Measurements from ENCODE around the gene TMPRSS6. TPM values are rescaled to one million over a fixed set of nuclear protein-coding genes. Genes with fewer than 3 reads are reported as not detected.

The TMPRSS6 gene
- total and polyA plus RNA-seq, 2 of the 8 experiments (the other 6 are each of a cell fraction or from before 2014, with no cell fraction given) = 0.02 TPM; not detected in 1

DNA sequence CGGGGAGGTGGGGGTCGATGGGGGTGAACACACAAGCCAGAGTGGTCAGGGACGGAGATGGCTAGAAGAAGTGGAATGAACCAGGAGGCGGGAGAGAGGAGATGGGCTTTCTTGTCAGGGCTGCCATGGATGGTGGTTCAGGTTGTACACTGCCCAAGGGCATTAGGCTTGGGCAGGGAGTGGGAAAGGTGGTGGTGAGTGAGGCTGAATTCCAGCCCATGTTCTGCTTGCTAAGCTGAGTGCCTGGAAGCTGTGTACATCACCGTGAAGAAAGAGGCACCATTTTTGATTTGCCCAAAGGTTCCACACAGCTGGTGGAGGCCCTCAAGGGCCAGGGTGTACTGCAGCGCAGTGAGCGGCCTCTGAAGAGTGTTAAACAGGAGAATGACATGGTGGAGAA lies 23.3 kb upstream of the TMPRSS6 start:
- CTCF ChIA-PET (ENCODE audit: partially characterized antibody) = interaction anchor here (0.6 to 1.8 kb wide), 5 partner anchors 16 to 226 kb away, joined by 3 to 7 read pairs (median 3); partner anchors contain the start of gene IL2RB
- POLR2A ChIA-PET (ENCODE audit: partially characterized antibody) = interaction anchor here (1.4 kb wide), 1 partner anchor 8 kb away, joined by 3 read pairs; no protein-coding TSS in a partner anchor
- no peak for FAIRE-seq
- TF ChIP-seq MAFK (IDR thresholded peaks at IDR 0.05; ENCODE audit: low read depth, low read length) (no peak), SAP30 (IDR thresholded peaks at IDR 0.05; ENCODE audit: insufficient read depth, insufficient replicate concordance, low read length) (no peak), CREB1 (IDR thresholded peaks at IDR 0.05) (no peak), BACH1 (IDR thresholded peaks at IDR 0.05; ENCODE audit: low read length) (no peak), POU5F1 (IDR thresholded peaks at IDR 0.05; ENCODE audit: low read depth, low read length) (no peak), CTBP2 (IDR thresholded peaks at IDR 0.05; ENCODE audit: borderline replicate concordance, insufficient read depth, insufficient read length, low read length) (no peak), HDAC2 (IDR thresholded peaks at IDR 0.05; ENCODE audit: borderline replicate concordance in 1 of 2, low read depth in 2 of 2, low read length in 2 of 2) (no peak), POLR2A (IDR thresholded peaks at IDR 0.05; ENCODE audit: control extremely low read depth in 1 of 2, low read depth in 2 of 2, low read length in 2 of 2) (no peak), GABPA (IDR thresholded peaks at IDR 0.05; ENCODE audit: borderline replicate concordance, insufficient read depth, low read length) (no peak), TCF12 (IDR thresholded peaks at IDR 0.05; ENCODE audit: low read depth, low read length) (no peak), RFX5 (IDR thresholded peaks at IDR 0.05; ENCODE audit: borderline replicate concordance, low read depth, low read length) (no peak), CEBPB (IDR thresholded peaks at IDR 0.05; ENCODE audit: low read depth, low read length) (no peak), TAF1 (IDR thresholded peaks at IDR 0.05; ENCODE audit: low read depth, low read length) (no peak), RAD21 (IDR thresholded peaks at IDR 0.05 in 1 of 2, conservative IDR thresholded peaks at IDR 0.05 in 1 of 2; ENCODE audit: low read depth in 2 of 2, low read length in 2 of 2) (no peak), JUND (IDR thresholded peaks at IDR 0.05; ENCODE audit: low read length) (no peak)

More for the DNA sequence above, 23.3 kb upstream of the TMPRSS6 start:
- Histone ChIP-seq H3K79me1 (ENCODE audit: low read depth, low read length) (no peaks in the 10 kb centered on the region), H3K27ac (ENCODE audit: low read depth, low read length) (no peak overlapping the region), H3K18ac (ENCODE audit: extremely low read depth, low read length) (no peak overlapping the region), H3K27me3 (replicated peaks in 1 of 4; ENCODE audit: control insufficient read depth in 3 of 4, extremely low read depth in 1 of 4, insufficient read depth in 3 of 4, low read length in 3 of 4) (no peaks in the 10 kb centered on the region; a peak in 1 of 7 replicates), H4K91ac (replicated peaks; ENCODE audit: insufficient read length, low read length) (peak overlapping the region; percentile 17), H3K56ac (replicated peaks; ENCODE audit: insufficient read length, low read depth, low read length) (no peak overlapping the region), H3K9ac (replicated peaks in 1 of 4; ENCODE audit: extremely low read depth in 1 of 4, low read depth in 3 of 4, low read length in 3 of 4) (no peak overlapping the region), H2BK120ac (replicated peaks; ENCODE audit: low read depth, low read length) (no peak overlapping the region), H3K9me3 (ENCODE audit: insufficient read depth in 2 of 2, low read depth in 1 of 2, low read length in 1 of 2) (no peaks in the 10 kb centered on the region), H3K36me3 (ENCODE audit: control insufficient read depth in 2 of 4, insufficient read depth in 4 of 4, low read length in 3 of 4) (no peaks in the 10 kb centered on the region), H2BK5ac (ENCODE audit: low read depth, low read length) (no peak overlapping the region), H4K8ac (ENCODE audit: extremely low read depth, insufficient read depth, low read length) (no peak overlapping the region), H3K14ac (ENCODE audit: insufficient read length) (no peak overlapping the region), H3K4me3 (ENCODE audit: extremely low read depth in 1 of 4, insufficient read depth in 2 of 4, low read depth in 3 of 4, low read length in 4 of 4) (no peak overlapping the region), H2BK12ac (ENCODE audit: low read depth, low read length) (no peak overlapping the region), H2BK20ac (ENCODE audit: low read length) (no peak overlapping the region), H3K4me1 (replicated peaks in 1 of 4; ENCODE audit: control insufficient read depth in 3 of 4, insufficient read depth in 4 of 4, low read length in 3 of 4) (no peaks in the 10 kb centered on the region; a peak in 1 of 7 replicates), H2AFZ (ENCODE audit: low read length) (no peak overlapping the region), H2AK5ac (ENCODE audit: low read depth, low read length) (no peak overlapping the region), H3K79me2 (ENCODE audit: control insufficient read depth in 1 of 2, insufficient read depth in 2 of 2, low read length in 2 of 2) (no peaks in the 10 kb centered on the region), H4K5ac (ENCODE audit: insufficient read length, low read depth, low read length) (no peak overlapping the region), H3K4me2 (ENCODE audit: insufficient read depth in 1 of 2, low read depth in 2 of 2, low read length in 2 of 2) (no peak overlapping the region), H3K4ac (replicated peaks; ENCODE audit: insufficient read length, low read depth, low read length) (no peak overlapping the region), H3K23ac (ENCODE audit: insufficient read length) (no peak overlapping the region), H3K23me2 (ENCODE audit: low read depth, low read length) (no peaks in the 10 kb centered on the region), H4K20me1 (replicated peaks in 1 of 2; ENCODE audit: control insufficient read depth in 1 of 2, insufficient read depth in 2 of 2, low read length in 2 of 2) (peaks cover 0 to 2% of the 10 kb centered on the region in 2 experiments), H2BK15ac (ENCODE audit: low read length) (no peak overlapping the region)
- DNase-seq (ENCODE audit: low read depth in 1 of 2, low spot score in 2 of 2) = no peak
- WGBS, 2 experiments (ENCODE audit: extremely low coverage in 1 of 2, insufficient coverage in 1 of 2, insufficient read length in 1 of 2, insufficient replicate concordance in 2 of 2, low coverage in 1 of 2, low lambda C conversion rate in 2 of 2, missing lambda C conversion rate in 1 of 2) = 85% methylated on average over 7 of the region's 7 CpGs; no CpG with 5 or more reads in 1 of the 2 experiments
